HG02610 (cell line): ENCODE data around the gene MAGI2.
"Not testable (repeated sequence)": the region's sequence is repeated elsewhere in the genome, so short reads cannot be mapped to it uniquely, and the experiment has no call there.

Source experiments
- ATAC-seq: cut with Tn5 transposase; IDR thresholded peaks from one replicate; pipeline ENCODE4 v1.9.1; 2021; ENCODE audit warnings: mild to moderate bottlenecking, moderate library complexity; ENCODE audit not compliant: unreplicated experiment

The MAGI2 gene

GRCh38 chr7:78329001-78329655, 1124.3 kb downstream of the MAGI2 start:
- no peak for ATAC-seq

- ATAC-seq = no peak
Measured at GRCh38 chr7:78327718-78328117, 1125.7 kb downstream of the MAGI2 start.

GRCh38 chr7:78326876-78327275, 1126.6 kb downstream of the MAGI2 start:
- no peak for ATAC-seq

GRCh38 chr7:78326189-78326588, 1127.3 kb downstream of the MAGI2 start:
- ATAC-seq = no peak

- no peak for ATAC-seq
Measured at GRCh38 chr7:78323118-78323517, 1130.3 kb downstream of the MAGI2 start.

- ATAC-seq = not testable (repeated sequence)
Measured at GRCh38 chr7:78322231-78322630, 1131.2 kb downstream of the MAGI2 start.

GRCh38 chr7:78317371-78317770, 1136.1 kb downstream of the MAGI2 start:
- no peak for ATAC-seq

- ATAC-seq = no peak
Measured at GRCh38 chr7:78316110-78316509, 1137.4 kb downstream of the MAGI2 start.

- ATAC-seq = no peak
Measured at GRCh38 chr7:78315119-78315518, 1138.3 kb downstream of the MAGI2 start.

GRCh38 chr7:78311181-78311580, 1142.3 kb downstream of the MAGI2 start:
- no peak for ATAC-seq

GRCh38 chr7:78307892-78308291, 1145.6 kb downstream of the MAGI2 start:
- no peak for ATAC-seq

- ATAC-seq = no peak
Measured at GRCh38 chr7:78306634-78307033, 1146.8 kb downstream of the MAGI2 start.

GRCh38 chr7:78301407-78301806, 1152.1 kb downstream of the MAGI2 start:
- ATAC-seq = no peak

GRCh38 chr7:78299088-78299487, 1154.4 kb downstream of the MAGI2 start:
- no peak for ATAC-seq

- ATAC-seq = no peak
Measured at GRCh38 chr7:78296644-78297371, 1156.7 kb downstream of the MAGI2 start.

GRCh38 chr7:78296046-78296597, 1157.3 kb downstream of the MAGI2 start:
- ATAC-seq = no peak

- ATAC-seq = not testable (repeated sequence)
Measured at GRCh38 chr7:78289471-78289870, 1164.0 kb downstream of the MAGI2 start.

- ATAC-seq = no peak
Measured at GRCh38 chr7:78284945-78285344, 1168.5 kb downstream of the MAGI2 start.

- no peak for ATAC-seq
Measured at GRCh38 chr7:78280276-78280675, 1173.2 kb downstream of the MAGI2 start.

- ATAC-seq = no peak
Measured at GRCh38 chr7:78279457-78279856, 1174.0 kb downstream of the MAGI2 start.

- no peak for ATAC-seq
Measured at GRCh38 chr7:78279032-78279431, 1174.4 kb downstream of the MAGI2 start.

- ATAC-seq = no peak
Measured at GRCh38 chr7:78267141-78267540, 1186.3 kb downstream of the MAGI2 start.
